ENCODE measurements around the gene SRPK2.
"Not testable (repeated sequence)": the region's sequence is repeated elsewhere in the genome, so short reads cannot be mapped to it uniquely, and the experiment has no call there.

Gene SRPK2

GRCh38 chr7:105413887-105414437 lies 25.2 kb upstream of the SRPK2 start:
- no peak for TF ChIP-seq CTCF (IDR thresholded peaks at IDR 0.05; ENCODE audit: borderline replicate concordance, control extremely low read depth, extremely low read depth, insufficient read depth, missing control alignments)
- no peak for DNase-seq (ENCODE audit: low spot score)
- in situ Hi-C loops (cut with MboI; ENCODE audit: low sequenced_read_pairs, unreplicated experiment) = no loop called here

GRCh38 chr7:105410774-105411173 lies 22.1 kb upstream of the SRPK2 start:
- DNase-seq (ENCODE audit: low spot score); in situ Hi-C loops (cut with MboI; ENCODE audit: low sequenced_read_pairs, unreplicated experiment): not testable (repeated sequence)

GRCh38 chr7:105409775-105410174 lies 21.1 kb upstream of the SRPK2 start:
- DNase-seq (ENCODE audit: low spot score); in situ Hi-C loops (cut with MboI; ENCODE audit: low sequenced_read_pairs, unreplicated experiment): not testable (repeated sequence)

- in situ Hi-C loops (cut with MboI; ENCODE audit: low sequenced_read_pairs, unreplicated experiment) = no loop called here
- DNase-seq (ENCODE audit: low spot score) = no peak
- TF ChIP-seq CTCF (IDR thresholded peaks at IDR 0.05; ENCODE audit: borderline replicate concordance, control extremely low read depth, extremely low read depth, insufficient read depth, missing control alignments) = no peak
These were observed 20.2 kb upstream of the SRPK2 start for GRCh38 chr7:105408791-105409410.

GRCh38 chr7:105403128-105403527 lies 14.4 kb upstream of the SRPK2 start:
- in situ Hi-C loops (cut with MboI; ENCODE audit: low sequenced_read_pairs, unreplicated experiment) = no loop called here
- TF ChIP-seq CTCF (IDR thresholded peaks at IDR 0.05; ENCODE audit: borderline replicate concordance, control extremely low read depth, extremely low read depth, insufficient read depth, missing control alignments) = no peak
- DNase-seq (ENCODE audit: low spot score) = no peak

GRCh38 chr7:105402221-105403095 lies 13.7 kb upstream of the SRPK2 start:
- in situ Hi-C loops (cut with MboI; ENCODE audit: low sequenced_read_pairs, unreplicated experiment) = no loop called here
- no peak for DNase-seq (ENCODE audit: low spot score)
- no peak for TF ChIP-seq CTCF (IDR thresholded peaks at IDR 0.05; ENCODE audit: borderline replicate concordance, control extremely low read depth, extremely low read depth, insufficient read depth, missing control alignments)

- TF ChIP-seq CTCF (IDR thresholded peaks at IDR 0.05; ENCODE audit: borderline replicate concordance, control extremely low read depth, extremely low read depth, insufficient read depth, missing control alignments) = no peak
- no peak for DNase-seq (ENCODE audit: low spot score)
- in situ Hi-C loops (cut with MboI; ENCODE audit: low sequenced_read_pairs, unreplicated experiment) = no loop called here
These were observed 10.5 kb upstream of the SRPK2 start for GRCh38 chr7:105399043-105399725.
